ENCODE results near the gene ANKRD50.
A peak's percentile ranks its signal among the peaks of the same experiment; 100 is the strongest.

The ANKRD50 gene

GRCh38 chr4:124712372-124713184 lies at the start of gene ANKRD50:
Gene ANKRD50, minus strand, starts transcription at chr4:124712732. Its CDS starts 2,221 bp downstream, at chr4:124710511.
- DNase-seq (ENCODE audit: low spot score) = peak; percentile 84

GRCh38 chr4:124757126-124757525 lies 44.6 kb upstream of the ANKRD50 start:
- DNase-seq (ENCODE audit: low spot score) = no peak

GRCh38 chr4:124754681-124755080 lies 42.1 kb upstream of the ANKRD50 start:
- DNase-seq (ENCODE audit: low spot score) = no peak

- DNase-seq (ENCODE audit: low spot score) = no peak
Measured at GRCh38 chr4:124753941-124754581, 41.5 kb upstream of the ANKRD50 start.

GRCh38 chr4:124749421-124749820 lies 36.9 kb upstream of the ANKRD50 start:
- DNase-seq (ENCODE audit: low spot score) = no peak

GRCh38 chr4:124748965-124749364 lies 36.4 kb upstream of the ANKRD50 start:
- no peak for DNase-seq (ENCODE audit: low spot score)

- no peak for DNase-seq (ENCODE audit: low spot score)
Measured at GRCh38 chr4:124745985-124746801, 33.7 kb upstream of the ANKRD50 start.

- DNase-seq (ENCODE audit: low spot score) = no peak
Measured at GRCh38 chr4:124743711-124744110, 31.2 kb upstream of the ANKRD50 start.

- no peak for DNase-seq (ENCODE audit: low spot score)
Measured at GRCh38 chr4:124740501-124740900, 28.0 kb upstream of the ANKRD50 start.

GRCh38 chr4:124738994-124739393 lies 26.5 kb upstream of the ANKRD50 start:
- no peak for DNase-seq (ENCODE audit: low spot score)

- DNase-seq (ENCODE audit: low spot score) = no peak
Measured at GRCh38 chr4:124737619-124738018, 25.1 kb upstream of the ANKRD50 start.

GRCh38 chr4:124736526-124736925 lies 24.0 kb upstream of the ANKRD50 start:
- DNase-seq (ENCODE audit: low spot score) = no peak

- no peak for DNase-seq (ENCODE audit: low spot score)
Measured at GRCh38 chr4:124727331-124727890, 14.9 kb upstream of the ANKRD50 start.

GRCh38 chr4:124726269-124726668 lies 13.7 kb upstream of the ANKRD50 start:
- DNase-seq (ENCODE audit: low spot score) = no peak

- DNase-seq (ENCODE audit: low spot score) = no peak
Measured at GRCh38 chr4:124722071-124722470, 9.5 kb upstream of the ANKRD50 start.

GRCh38 chr4:124717101-124717500 lies 4.6 kb upstream of the ANKRD50 start:
- DNase-seq (ENCODE audit: low spot score) = no peak

GRCh38 chr4:124713185-124713592 lies 657 bp upstream of the ANKRD50 start:
- DNase-seq (ENCODE audit: low spot score) = peak; percentile 71

- peak; percentile 68 for DNase-seq (ENCODE audit: low spot score)
Measured at GRCh38 chr4:124711471-124712371, 811 bp downstream of the ANKRD50 start.

GRCh38 chr4:124710911-124711310 lies 1.6 kb downstream of the ANKRD50 start:
- no peak for DNase-seq (ENCODE audit: low spot score)

- no peak for DNase-seq (ENCODE audit: low spot score)
Measured at GRCh38 chr4:124710015-124710741, 2.4 kb downstream of the ANKRD50 start.
